Measurements from ENCODE around the gene ADCY10.
A peak's percentile ranks its signal among the peaks of the same experiment; 100 is the strongest.
"Not testable (repeated sequence)": the region's sequence is repeated elsewhere in the genome, so short reads cannot be mapped to it uniquely, and the experiment has no call there.

The ADCY10 gene

DNA sequence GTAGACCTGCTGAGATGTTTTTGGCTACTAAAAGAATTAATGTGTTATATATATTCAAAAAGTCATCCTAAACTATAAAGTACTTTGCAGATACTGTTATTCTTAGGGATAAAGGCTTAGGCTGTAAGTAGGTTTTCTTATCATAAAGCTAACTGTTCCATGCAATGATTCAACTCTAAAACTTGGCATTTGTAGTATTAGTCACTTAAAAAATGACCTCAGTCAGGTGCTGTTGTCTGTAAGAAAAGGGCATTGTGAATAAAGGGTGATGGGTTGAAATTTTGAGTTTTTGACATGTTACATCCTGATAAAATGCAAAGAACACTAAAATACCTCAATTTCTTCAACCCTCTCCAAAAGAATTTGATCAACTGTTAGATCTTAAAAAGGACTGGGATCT lies 32.9 kb downstream of the ADCY10 start:
- no peak for DNase-seq (ENCODE audit: low spot score)

DNA sequence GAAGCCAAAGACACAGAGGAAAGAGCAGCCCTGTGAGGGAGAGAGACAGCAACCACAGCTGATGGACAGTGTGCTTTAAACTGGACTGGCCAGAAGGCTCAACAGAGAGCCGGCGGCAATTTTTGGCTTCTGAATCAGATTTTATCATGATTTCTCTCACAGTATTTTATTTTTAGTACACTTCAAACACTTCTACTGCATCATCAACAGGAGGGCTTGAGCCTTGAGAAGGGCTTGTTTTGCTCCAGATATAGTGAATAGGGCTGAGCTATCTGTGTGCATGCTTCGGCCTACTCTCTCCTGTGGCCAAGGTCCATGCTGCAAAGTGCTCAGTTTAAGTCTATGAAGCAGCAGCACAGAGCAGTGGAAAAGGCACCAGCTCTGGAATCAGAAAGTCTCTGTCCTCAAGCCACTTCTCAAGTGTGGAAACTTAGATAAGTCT lies 33.3 kb downstream of the ADCY10 start:
- no peak for DNase-seq (ENCODE audit: low spot score)

DNA sequence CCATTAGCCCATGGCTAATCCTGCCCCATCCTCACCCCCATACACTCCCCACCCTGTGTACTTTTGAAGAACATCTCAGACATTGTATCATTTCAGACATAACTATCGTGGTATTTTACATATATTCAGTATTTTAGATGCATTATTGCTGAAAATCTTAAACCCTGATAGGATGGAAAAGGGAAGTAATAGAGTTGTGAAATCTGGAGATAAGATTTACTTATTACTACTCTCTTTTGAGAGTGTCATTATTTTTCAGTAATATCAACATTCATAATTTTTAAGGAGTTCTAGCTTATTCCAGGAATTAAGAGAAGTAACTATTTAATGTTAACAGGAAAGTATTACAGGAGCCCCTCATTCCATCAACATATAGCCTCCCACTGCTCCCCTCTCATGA lies 34.4 kb downstream of the ADCY10 start:
- no peak for DNase-seq (ENCODE audit: low spot score)

DNA sequence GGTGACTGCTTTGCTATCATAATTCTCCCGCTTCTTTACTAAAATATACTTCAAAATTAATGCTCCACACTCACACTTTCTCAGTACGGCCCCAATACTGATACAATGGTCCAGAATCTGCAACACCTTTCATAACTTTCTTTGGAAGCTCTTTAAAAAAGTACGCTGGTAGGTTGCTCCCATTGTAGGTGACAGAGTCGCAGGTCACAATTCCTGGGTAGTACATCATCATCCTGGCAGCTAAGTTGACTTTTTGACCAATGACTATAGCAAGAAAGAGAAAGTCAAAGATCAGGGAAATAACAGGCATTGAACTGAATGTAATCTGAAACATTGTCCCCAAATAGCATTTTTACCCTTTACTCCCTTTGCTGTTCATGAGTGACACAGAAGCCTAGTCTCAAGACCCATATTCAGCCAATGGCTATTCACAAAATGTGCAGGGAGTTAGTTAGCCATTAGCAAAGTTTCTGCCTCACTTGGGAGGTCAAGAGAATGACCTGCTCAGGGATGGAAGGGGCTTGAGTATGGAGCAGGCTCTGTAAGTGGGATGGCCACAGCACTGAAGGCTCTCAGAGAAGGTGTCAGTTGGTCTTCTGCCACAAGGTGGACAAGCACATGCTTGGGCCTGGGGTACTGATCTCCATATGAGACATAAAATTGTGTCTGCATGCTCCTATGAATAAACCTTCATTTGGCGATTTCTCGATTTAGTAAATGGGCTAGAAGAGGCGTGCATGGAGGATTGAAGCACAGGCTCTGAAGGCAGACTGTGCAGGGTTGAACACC lies 35.4 kb downstream of the ADCY10 start:
- DNase-seq (ENCODE audit: low spot score) = no peak

DNA sequence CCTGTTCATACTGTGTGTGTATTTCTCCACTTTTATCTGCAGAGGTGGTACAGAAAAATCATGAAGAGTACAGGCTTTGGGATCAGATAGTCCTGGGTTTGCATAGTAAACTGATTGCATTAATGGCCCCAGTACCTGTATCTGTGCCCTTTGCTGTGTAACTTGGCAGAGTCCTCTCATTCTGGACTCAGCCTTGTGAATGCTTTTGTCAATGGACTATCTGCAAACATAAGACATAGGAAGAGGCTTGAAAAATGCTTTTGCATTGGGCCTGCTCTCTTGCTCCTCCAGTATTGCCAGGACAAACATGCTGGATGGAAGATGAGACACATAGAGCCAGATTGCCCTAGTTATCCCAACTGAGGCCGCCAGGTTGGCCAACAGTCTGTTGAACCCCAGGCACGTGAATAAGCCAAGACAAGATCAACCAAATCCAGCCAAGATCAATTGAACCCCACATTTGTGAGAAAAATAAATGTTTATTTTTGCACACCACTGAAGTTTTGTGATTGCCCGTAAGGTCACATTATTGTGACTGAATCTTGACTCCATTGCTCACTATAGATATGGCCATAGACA lies 37.2 kb downstream of the ADCY10 start:
- no peak for DNase-seq (ENCODE audit: low spot score)

DNA sequence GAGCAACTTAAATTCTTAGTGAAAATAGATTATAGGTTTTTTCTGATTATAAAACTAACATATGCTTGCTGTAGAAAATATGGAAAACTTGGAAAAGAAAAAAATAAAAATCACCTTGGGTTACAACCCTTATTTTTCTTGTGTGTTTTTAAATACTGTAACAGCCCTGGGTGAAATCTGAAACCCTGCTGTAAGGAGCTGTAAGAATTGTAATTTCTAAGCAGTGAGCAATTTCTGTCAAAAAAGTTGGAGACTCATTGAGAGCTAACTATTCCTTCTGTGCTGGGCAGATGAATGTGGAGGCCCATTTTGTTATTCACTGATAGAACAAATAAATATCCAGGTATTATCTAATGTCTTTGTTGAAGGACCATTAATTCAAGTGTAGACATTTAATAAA lies 42.6 kb downstream of the ADCY10 start:
- no peak for DNase-seq (ENCODE audit: low spot score)

DNA sequence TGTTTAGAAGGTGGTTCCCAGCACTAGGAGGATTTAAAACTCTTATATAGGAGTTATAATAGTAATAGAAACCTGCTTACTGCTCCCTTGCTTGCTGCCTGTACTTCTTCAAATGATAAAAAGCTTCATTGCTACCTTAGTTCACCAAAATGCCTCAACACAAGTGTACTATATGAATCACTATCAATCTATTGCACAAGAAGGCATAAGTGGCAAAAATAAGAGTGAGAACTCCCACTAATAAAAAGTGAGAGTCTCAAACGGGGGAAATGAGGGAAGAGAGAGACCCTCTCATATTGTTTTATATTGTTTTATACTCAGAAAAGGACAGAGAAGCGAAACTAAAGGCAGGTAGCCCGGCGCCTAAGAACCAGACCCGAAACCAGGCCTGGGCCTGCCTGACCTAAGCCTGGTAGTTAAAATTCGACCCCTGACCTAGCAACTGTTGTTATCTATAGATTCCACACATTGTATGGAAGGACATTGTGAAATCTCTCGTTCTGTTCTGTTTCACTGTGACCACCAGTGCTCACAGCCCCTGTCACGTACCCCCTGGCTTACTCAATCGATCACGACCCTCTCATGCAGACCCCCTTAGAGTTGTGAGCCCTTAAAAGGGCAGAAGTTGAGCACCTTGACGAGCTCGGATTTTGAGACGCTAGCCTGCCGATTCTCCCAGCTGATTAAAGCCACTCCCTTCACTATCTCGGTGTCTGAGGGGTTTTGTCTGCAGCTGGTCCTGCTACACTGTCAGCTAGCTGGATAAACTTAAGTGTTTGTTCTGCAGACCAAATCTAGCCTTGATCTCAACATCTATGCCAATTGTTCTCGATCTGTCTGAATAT lies 44.6 kb downstream of the ADCY10 start:
- DNase-seq (ENCODE audit: low spot score) = not testable (repeated sequence)

DNA sequence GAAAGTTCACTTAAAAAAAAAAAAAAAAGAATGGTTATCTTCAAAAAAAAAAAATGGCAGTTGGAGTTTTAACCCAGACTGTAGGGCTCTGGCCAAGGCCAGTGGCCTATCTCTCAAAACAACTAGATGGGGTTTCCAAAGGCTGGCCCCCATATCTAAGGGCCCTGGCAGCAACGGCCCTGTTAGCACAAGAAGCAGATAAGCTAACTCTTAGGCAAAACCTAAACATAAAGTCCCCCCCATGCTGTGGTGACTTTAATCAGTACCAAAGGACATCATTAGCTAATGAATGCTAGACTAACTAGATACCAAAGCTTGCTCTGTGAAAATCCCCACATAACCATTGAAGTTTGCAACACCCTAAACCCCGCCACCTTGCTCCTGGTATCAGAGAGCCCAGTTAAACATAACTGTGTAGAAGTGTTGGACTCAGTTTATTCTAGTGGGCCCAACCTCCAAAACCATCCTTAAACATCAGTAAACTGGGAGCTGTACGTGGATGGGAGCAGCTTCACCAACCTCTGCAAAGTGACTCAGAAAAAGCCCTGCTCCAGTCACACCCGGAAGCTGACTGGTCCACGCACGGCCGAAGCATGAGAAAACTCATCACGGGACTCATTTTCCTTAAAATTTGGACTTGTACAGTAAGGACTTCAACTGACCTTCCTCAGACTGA lies 47.1 kb downstream of the ADCY10 start:
- not testable (repeated sequence) for DNase-seq (ENCODE audit: low spot score)

DNA sequence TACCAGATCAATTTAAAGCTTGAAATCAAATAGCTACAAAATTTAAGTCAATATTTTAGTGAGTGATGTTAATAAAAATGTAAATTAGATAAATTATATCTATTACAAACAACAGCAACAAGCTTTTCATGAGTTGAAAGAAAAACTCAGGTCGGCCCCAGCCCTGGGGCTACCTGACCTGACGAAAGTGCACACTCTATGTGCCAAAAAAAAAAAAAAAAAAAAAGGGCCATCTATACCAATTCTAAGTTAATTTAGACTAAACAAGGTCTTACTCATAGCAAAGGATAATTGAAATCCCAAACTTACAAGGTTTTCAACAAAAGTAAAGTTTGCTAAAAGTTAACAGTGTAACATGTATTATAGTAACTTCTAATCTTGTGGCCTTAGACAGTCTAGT lies 47.6 kb downstream of the ADCY10 start:
- not testable (repeated sequence) for DNase-seq (ENCODE audit: low spot score)

DNA sequence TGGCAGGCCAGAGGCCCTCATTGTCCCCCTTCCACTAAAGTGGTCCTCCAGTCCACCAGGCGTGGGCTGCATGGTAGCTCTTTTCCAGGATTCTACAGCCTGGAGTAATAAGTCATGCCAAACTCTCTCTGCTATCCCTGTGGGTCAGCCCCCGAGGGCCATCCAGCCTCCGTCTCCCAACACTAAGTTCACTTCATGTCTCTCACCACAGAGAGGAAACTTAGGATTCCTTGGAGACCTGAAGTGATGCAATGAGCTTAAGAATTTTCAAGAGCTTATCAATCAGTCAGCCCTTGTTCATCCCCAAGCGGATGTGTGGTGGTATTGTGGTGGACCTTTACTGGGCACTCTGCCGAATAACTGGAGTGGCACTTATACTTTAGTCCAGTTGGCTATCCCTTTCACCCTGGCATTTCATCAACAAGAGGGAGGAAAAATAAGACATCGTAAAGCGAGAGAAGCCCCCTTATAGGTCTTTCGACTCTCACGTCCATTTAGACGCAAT lies 48.1 kb downstream of the ADCY10 start:
- DNase-seq (ENCODE audit: low spot score) = not testable (repeated sequence)

DNA sequence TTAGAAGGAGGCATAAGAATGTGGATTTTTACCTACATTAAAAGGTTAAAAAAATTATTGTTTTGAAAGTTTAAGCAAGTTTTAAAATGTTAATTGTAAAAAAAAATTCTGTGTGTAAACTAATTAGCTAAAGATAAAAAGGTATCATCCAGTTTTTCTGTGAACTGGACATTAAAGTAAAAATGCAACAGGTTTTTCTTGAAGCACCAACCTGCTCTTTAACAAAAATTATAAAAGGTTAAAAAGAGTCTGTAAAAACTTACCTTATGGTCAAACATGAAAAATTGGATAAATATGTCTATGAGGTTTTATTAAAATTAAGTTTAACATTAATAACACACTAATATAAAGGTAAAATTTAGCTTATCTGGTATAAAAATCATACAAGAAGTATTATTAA lies 48.7 kb downstream of the ADCY10 start:
- DNase-seq (ENCODE audit: low spot score) = not testable (repeated sequence)

DNA sequence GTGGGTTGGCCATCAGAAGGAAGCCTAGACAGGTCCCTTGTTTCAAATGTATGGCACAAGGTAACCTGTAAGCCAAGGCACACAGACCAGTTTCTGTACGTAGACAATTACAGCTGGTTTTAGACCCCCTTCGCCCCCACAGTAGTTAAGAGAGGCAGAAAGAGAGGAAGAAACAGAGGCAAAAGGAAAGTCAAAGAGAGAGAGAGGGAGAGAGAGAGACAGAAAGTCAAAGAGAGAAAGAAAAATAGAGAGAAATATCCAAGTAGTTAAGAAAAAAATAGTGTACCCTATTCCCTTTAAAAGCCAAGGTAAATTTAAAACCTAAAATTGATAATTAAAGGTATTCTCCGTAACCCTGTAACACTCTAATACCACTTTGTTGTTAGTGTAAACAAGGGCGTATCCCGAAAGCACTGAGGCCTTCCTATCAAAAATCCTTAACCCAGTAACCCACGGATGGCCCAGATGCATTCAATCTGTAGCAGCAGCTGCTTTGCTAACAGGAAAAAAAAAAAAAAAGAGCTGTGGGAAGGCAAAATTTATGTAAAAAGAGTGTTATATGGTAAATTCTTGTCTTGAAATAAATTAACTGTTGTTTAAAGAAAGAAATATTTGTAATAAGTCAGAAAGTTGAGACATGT lies 49.4 kb downstream of the ADCY10 start:
- no peak for DNase-seq (ENCODE audit: low spot score)

DNA sequence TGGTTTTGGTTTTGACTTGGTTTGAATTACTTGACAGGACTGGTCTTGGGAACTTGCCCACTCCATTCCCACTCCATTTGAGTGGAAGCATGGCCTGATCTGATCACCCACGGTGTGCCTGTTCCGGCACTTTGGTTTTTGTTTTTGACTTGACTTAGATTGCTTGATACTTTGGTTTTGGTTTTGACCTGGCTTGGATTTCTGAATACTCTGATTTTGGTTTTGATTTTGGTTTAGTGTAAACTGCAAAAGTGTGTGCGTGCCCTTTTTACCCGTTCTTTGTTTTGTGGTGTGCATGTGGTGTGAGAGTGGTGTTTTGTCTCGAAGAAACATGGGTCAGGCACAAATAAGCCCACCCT lies 50.0 kb downstream of the ADCY10 start:
- no peak for DNase-seq (ENCODE audit: low spot score)

DNA sequence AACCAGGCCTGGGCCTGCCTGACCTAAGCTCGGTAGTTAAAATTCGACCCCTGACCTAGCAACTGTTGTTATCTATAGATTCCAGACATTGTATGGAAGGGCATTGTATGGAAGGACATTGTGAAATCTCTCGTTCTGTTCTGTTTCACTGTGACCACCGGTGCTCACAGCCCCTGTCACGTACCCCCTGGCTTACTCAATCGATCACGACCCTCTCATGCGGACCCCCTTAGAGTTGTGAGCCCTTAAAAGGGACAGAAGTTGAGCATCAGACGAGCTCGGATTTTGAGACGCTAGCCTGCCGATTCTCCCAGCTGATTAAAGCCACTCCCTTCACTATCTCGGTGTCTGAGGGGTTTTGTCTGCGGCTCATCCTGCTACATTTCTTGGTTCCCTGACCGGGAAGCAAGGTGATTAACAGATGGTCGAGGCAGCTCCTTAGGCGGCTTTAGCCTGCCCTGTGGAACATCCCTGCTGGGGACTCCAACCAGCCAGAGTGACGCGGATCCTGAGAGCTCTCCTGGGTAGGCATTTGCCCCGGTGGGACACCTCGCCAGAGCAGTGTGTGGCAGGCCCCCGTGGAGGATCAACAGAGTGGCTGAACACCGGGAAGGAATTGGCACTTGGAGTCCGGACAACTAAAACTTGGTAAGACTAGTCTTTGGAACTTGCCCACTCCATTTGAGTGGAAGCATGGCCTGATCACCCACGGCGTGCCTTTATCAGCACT lies 50.6 kb downstream of the ADCY10 start:
- DNase-seq (ENCODE audit: low spot score) = not testable (repeated sequence)

DNA sequence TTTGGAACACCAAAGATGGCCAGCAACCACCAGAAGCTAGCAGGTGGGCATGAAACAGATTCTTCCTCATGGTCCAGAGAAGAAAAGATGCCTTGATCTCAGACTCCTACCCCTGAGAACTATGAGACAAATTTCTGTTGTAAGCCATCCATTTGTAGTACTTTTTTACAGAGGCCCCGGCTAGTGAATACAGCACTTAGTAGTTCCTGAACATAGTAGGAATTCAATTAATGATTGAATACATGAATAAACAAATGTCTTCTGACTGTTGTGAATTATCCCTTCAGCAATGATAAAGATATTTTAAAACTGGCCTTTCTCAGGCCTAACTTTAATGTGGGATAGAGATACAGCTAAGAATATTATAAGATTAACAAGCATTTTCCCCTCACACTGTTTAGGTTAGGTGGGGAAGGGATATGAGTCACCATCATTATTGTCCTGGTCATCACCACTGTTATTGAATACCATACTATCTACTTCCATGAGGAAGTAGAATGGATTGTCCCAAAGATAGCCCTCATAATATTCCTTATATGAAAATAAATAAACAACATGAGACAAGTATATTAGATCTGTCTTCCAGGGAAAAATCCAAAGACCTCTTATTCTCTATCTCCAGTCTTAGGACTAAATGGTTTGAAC lies 51.4 kb downstream of the ADCY10 start:
- DNase-seq (ENCODE audit: low spot score) = peak; percentile 57

DNA sequence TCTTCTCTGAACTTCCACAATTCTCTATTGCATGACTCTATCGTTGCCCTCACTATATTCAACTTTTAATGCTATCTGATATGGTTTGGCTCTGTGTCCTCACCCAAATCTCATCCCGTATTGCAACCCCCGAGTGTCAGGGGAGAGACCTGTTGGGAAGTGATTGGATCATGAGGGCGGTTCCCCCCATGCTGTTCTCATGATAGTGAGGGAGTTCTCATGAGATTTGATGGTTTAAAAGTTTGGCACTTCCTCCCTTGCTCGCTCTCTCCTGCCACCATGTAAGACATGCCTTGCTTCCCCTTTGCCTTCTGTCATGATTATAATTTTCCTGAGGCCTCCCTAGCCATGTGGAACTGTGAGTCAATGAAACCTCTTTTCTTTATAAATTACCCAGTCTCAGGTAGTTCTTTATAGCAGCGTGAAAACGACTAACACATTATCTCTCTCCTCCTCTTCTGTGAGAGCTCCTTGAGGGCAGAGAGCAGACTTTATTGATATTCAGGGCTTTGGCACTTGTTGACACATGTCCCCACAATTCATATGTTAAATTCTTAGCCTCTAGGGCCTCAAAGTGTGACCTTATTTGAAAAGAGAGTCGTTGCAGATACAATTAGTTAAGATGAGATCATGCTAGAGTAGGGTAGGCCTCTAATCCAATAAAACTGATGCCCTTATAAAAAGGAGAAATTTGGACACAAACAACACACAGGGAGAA lies 52.1 kb downstream of the ADCY10 start:
- DNase-seq (ENCODE audit: low spot score) = no peak

DNA sequence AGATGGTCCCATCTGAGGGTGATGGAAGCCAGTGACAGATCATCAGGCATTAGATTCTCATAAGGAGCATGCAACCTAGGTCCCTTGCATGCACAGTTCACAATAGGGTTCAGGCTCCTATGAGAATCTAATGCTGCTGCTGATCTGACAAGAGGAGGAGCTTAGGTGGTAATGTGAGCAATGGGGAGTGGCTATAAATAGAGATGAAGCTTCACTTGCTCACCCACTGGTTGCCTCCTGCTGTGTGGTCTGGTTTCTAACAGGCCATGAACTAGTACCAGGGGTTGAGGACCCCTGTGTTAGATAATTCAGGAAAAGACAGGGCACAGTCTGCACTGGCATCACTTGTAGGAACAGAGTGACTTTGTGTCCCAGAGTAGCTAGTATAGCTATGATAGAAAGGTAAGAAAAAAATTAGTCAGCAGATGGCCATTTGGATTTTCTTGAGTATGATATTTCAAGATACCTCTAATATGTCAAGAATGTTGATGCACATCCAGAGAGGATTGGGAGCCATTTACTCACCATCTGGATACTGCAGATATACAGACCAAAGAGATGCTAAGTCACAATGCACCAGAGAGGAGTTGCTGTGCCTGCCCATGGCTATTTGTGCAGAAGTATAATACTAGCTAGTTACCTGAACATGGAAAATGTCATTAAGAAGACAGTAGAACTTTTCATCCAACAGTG lies 53.6 kb downstream of the ADCY10 start:
- no peak for DNase-seq (ENCODE audit: low spot score)

DNA sequence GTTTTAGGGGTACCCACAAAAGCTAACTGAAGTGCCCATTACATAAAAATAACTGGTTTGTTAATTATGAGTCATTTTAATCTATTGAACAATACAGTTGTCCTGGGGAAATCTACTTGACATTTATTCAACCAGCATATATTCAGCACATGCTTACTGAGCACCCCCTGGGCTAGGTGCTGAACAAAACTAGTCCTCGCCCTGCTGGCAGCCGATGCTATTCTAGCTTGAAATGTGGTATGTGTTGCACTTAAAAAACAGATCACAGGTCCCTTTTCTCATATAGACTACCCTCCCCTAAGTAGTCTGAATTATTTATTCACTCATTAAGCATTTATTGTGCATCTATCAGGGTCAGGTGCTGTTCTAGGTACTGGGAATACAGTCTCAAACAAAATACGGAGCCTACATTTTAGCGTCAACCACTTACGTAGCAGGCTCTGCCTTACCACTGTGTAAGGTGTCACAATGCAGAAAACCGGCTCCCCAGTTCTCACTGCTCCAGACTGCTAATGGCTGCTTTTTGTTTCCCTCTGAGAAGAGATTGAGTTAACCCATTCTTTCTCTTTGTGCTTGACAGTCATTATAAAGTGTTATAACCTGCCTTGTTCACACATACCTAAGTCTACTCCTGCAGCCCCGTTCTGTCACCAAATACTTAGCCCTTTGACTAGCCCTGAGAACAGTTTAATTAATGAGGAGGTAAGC lies 57.1 kb downstream of the ADCY10 start:
- no peak for DNase-seq (ENCODE audit: low spot score)

DNA sequence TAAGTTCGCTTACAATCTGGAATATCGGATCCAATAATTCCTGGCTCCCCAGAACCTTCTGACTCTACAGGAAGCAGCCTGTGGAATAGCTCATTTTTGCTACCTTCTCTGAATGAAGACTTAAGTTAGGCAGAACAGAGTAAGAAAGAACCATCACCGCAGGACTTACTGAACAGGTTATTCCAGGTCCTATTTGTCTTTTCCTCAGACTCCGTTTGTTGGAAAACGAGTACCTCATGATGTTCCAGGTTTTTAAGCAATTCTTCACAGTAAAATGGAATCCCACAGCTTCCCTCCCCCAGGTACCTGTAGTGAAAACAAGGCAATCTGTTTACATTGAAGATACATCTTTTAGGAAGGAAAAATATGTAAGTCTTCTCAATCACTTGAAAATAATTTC lies 59.8 kb downstream of the ADCY10 start:
- DNase-seq (ENCODE audit: low spot score) = no peak
